AG04450 (cell line): ENCODE results near the gene QKI. TPM values are rescaled to one million over a fixed set of nuclear protein-coding genes. Genes with fewer than 3 reads are reported as not detected.

ENCODE experiments used
- CTCF ChIA-PET: fragments of 300-600, 350-600 bp; formaldehyde crosslinking; extraction: SDS; loops from one replicate; lab custom pipeline; 2022; ENCODE audit warnings: antibody characterized with exemption, inconsistent platforms; lab: Charles Lee
- POLR2A ChIA-PET: fragments of 350-600 bp; formaldehyde crosslinking; extraction: SDS; loops from one replicate; lab custom pipeline; 2021; ENCODE audit warnings: antibody characterized with exemption, inconsistent platforms; lab: Yijun Ruan, JAX
- DNase-seq: peaks from one replicate; pipeline ENCODE4 v3.0.0-alpha.2; 2011; ENCODE audit warnings: low read depth, low spot score
- H3K27ac ChIP-seq: one replicate; pipeline ENCODE4 v1.5.1; 2012; ENCODE audit warnings: low read depth, low read length, control low read depth
- H3K27me3 ChIP-seq: one replicate; pipeline ENCODE4 v1.6.0; 2012; ENCODE audit warnings: low read length; ENCODE audit not compliant: control insufficient read depth, insufficient read depth
- H3K4me3 ChIP-seq: 2 replicates; pipeline ENCODE4 v1.5.1; 2011; ENCODE audit warnings: mild to moderate bottlenecking, low read depth, low read length, control low read depth
- H3K9me3 ChIP-seq: 2 replicates; pipeline ENCODE4 v1.5.1; 2012; ENCODE audit warnings: low read length; ENCODE audit not compliant: control insufficient read depth, insufficient read depth
- CTCF ChIP-seq: IDR thresholded peaks from 2 replicates; pipeline ENCODE4 v1.5.1; 2011; ENCODE audit warnings: low read depth, low read length, control low read depth, inconsistent platforms
- polyA plus RNA-seq: library from polyadenylated mRNA; depleted of rRNA; stranded (reverse); fragments of >200 nt; gene quantifications from 2 replicates; pipeline ENCODE4 v1.2.3, GENCODE V29; 2011

Gene QKI
- polyA plus RNA-seq, 1 experiment, result 165 TPM

- Histone ChIP-seq H3K4me3 (peak overlapping the region; percentile 91), H3K27ac (peak overlapping the region; percentile 84), H3K27me3 (no peaks in the 10 kb centered on the region), H3K9me3 (no peaks in the 10 kb centered on the region)
- no peak for DNase-seq
- CTCF ChIA-PET, result interaction anchor here (0.6 to 2.4 kb wide), 16 partner anchors 11 to 1998 kb away, joined by 3 to 21 read pairs (median 3); no protein-coding TSS in a partner anchor
- POLR2A ChIA-PET, result no interaction called here
- no peak for TF ChIP-seq CTCF
Measured at GRCh38 chr6:163415620-163416556, 1.4 kb downstream of the QKI start.

- ChIA-PET CTCF (interaction anchor here (0.6 to 2.4 kb wide), 16 partner anchors 10 to 1999 kb away, joined by 3 to 21 read pairs (median 3); no protein-coding TSS in a partner anchor), POLR2A (interaction anchor here (0.6 kb wide), 1 partner anchor 452 kb away, joined by 3 read pairs; no protein-coding TSS in a partner anchor)
- peak; percentile 72 for DNase-seq
- Histone ChIP-seq H3K9me3 (no peaks in the 10 kb centered on the region), H3K27ac (peak overlapping the region; percentile 84), H3K4me3 (peak overlapping the region; percentile 91), H3K27me3 (no peaks in the 10 kb centered on the region)
- TF ChIP-seq CTCF, result peak; percentile 61
Measured at GRCh38 chr6:163416557-163417253, 2.2 kb downstream of the QKI start.

GRCh38 chr6:163417595-163417994 lies 3.1 kb downstream of the QKI start:
- CTCF ChIA-PET, result interaction anchor here (0.6 to 2.4 kb wide), 9 partner anchors 9 to 2000 kb away, joined by 3 to 21 read pairs (median 3); no protein-coding TSS in a partner anchor
- Histone ChIP-seq H3K27me3 (no peaks in the 10 kb centered on the region), H3K27ac (no peak overlapping the region), H3K4me3 (peak overlapping the region; percentile 59), H3K9me3 (no peaks in the 10 kb centered on the region)
- POLR2A ChIA-PET, result no interaction called here
- no peak for TF ChIP-seq CTCF
- DNase-seq, result no peak

GRCh38 chr6:163418311-163419029 lies 4.0 kb downstream of the QKI start:
- CTCF ChIA-PET, result interaction anchor here (0.6 to 2.4 kb wide), 5 partner anchors 8 to 538 kb away, joined by 3 to 21 read pairs (median 5); no protein-coding TSS in a partner anchor
- H3K9me3 ChIP-seq, result no peaks in the 10 kb centered on the region
- H3K27ac ChIP-seq, result no peak overlapping the region
- H3K27me3 ChIP-seq, result no peaks in the 10 kb centered on the region
- no peak for DNase-seq
- peak overlapping the region; percentile 45 for H3K4me3 ChIP-seq
- no peak for TF ChIP-seq CTCF
- POLR2A ChIA-PET, result no interaction called here
